Activated CD4-positive, alpha-beta memory T cell treated with anti-CD3 and anti-CD28 coated beads for 36 hours (primary cell): ENCODE results near the gene ZP1. TPM values are rescaled to one million over a fixed set of nuclear protein-coding genes. Genes with fewer than 3 reads are reported as not detected.

Experiments
- CTCF ChIA-PET: fragments of 350-600 bp; sonication (Branson Sonifier 250); formaldehyde crosslinking; loops from one replicate; lab custom pipeline; 2021; ENCODE audit warnings: antibody characterized with exemption, inconsistent platforms; lab: Charles Lee
- POLR2A ChIA-PET: fragments of 350-600 bp; sonication (Branson Sonifier 250); formaldehyde crosslinking; loops from one replicate; lab custom pipeline; 2021; ENCODE audit warnings: antibody characterized with exemption; lab: Charles Lee
- DNase-seq: peaks from one replicate; pipeline ENCODE4 v3.0.0-alpha.2; 2020
- H3K27ac Mint-ChIP-seq: one replicate; pipeline ENCODE4 v1.8.0; 2021; ENCODE audit warnings: mixed read lengths
- H3K27me3 Mint-ChIP-seq: one replicate; pipeline ENCODE4 v1.8.0; 2021; ENCODE audit warnings: mixed read lengths
- H3K36me3 Mint-ChIP-seq: one replicate; pipeline ENCODE4 v1.8.0; 2021; ENCODE audit warnings: mixed read lengths
- H3K4me1 Mint-ChIP-seq: one replicate; pipeline ENCODE4 v1.8.0; 2021; ENCODE audit warnings: low read depth, mixed read lengths
- H3K4me3 Mint-ChIP-seq: one replicate; pipeline ENCODE4 v1.8.0; 2021; ENCODE audit warnings: mild to moderate bottlenecking, mixed read lengths
- H3K9me3 Mint-ChIP-seq: one replicate; pipeline ENCODE4 v1.8.0; 2021; ENCODE audit warnings: mixed read lengths
- intact Hi-C: fragments of 100-400 bp; cut with micrococcal nuclease; formaldehyde crosslinking; loops from one replicate; pipeline ENCODE4 v1.15.1; 2023
- total RNA-seq, 2 experiments: library from RNA; stranded (reverse); gene quantifications; one replicate each; pipeline ENCODE4 v1.2.3, GENCODE V29; 2021

ZP1 gene
- total RNA-seq, 2 experiments from 2014 or later: not detected

- Mint-ChIP-seq H3K9me3 (no peaks in the 10 kb centered on the region), H3K4me3 (peak overlapping the region; percentile 88), H3K4me1 (peaks cover 36% of the 10 kb centered on the region), H3K27me3 (no peaks in the 10 kb centered on the region), H3K27ac (no peak overlapping the region), H3K36me3 (peaks cover 26% of the 10 kb centered on the region)
- intact Hi-C loops: loop anchor here (10.0 kb wide), 1 partner anchor 319 kb away; the partner anchor contains the start of gene VPS37C
- DNase-seq: no peak
- CTCF ChIA-PET: interaction anchor here (5.7 kb wide), 1 partner anchor 14 kb away, joined by 39 read pairs; no protein-coding TSS in a partner anchor
- POLR2A ChIA-PET: no interaction called here
These were observed 22.0 kb upstream of the ZP1 start for GRCh38 chr11:60845338-60845737.

DNA sequence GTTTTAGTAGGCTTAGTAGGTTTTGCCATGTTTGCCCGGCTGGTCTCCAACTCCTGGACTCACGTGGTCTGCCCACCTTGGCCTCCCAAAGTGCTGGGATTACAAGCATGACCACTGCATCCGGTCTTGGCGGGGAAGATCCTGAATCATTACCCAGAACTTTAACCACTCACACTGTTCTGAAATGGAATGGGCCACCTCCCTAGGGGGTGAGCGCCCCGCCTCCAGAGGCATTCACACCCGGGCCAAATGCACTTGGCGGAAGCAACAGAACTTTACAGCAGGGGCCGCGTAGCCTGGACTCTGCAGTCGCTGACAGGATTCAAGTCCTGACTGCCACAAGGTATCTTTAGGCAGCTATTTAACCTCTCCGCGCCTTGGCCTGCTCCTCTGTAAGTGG is 20.1 kb upstream of the ZP1 start:
- Mint-ChIP-seq H3K9me3 (no peaks in the 10 kb centered on the region), H3K36me3 (peaks cover 43% of the 10 kb centered on the region), H3K4me1 (peaks cover 26% of the 10 kb centered on the region), H3K4me3 (no peak overlapping the region), H3K27me3 (no peaks in the 10 kb centered on the region), H3K27ac (no peak overlapping the region)
- DNase-seq: no peak
- POLR2A ChIA-PET: no interaction called here
- intact Hi-C loops: loop anchor here (10.0 kb wide), 1 partner anchor 318 kb away; the partner anchor contains the start of gene VPS37C
- CTCF ChIA-PET: interaction anchor here (0.8 kb wide), 1 partner anchor 57 kb away, joined by 3 read pairs; no protein-coding TSS in a partner anchor

DNA sequence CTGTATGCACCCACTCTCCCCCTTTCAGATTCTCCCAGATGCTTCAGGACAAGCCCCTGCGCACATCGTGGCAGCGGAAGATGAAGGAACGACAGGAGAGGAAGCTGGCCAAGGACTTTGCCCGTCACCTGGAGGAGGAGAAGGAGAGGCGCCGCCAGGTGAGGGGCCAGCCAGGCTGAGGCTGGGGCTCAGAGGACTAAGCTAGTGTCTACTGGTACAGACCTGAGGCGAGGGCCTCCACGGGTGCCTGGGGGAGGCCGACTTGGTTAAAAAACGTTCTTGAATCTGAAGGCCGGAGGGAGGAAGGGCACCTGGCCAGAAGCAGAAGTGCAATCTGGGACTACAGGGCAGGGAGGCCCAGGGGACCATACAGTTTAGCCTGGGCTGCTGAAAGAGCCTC is 19.4 kb upstream of the ZP1 start:
- ChIA-PET POLR2A (no interaction called here), CTCF (no interaction called here)
- Mint-ChIP-seq H3K4me3 (no peak overlapping the region), H3K4me1 (peaks cover 26% of the 10 kb centered on the region), H3K27ac (no peak overlapping the region), H3K9me3 (no peaks in the 10 kb centered on the region), H3K36me3 (peaks cover 43% of the 10 kb centered on the region), H3K27me3 (no peaks in the 10 kb centered on the region)
- intact Hi-C loops: loop anchor here (10.0 kb wide), 1 partner anchor 317 kb away; the partner anchor contains the start of gene VPS37C
- DNase-seq: no peak

GRCh38 chr11:60848714-60849151 is 18.6 kb upstream of the ZP1 start:
- intact Hi-C loops: loop anchor here (10.0 kb wide), 1 partner anchor 316 kb away; the partner anchor contains the start of gene VPS37C
- ChIA-PET CTCF (no interaction called here), POLR2A (no interaction called here)
- Mint-ChIP-seq H3K9me3 (no peaks in the 10 kb centered on the region), H3K4me1 (peaks cover 21% of the 10 kb centered on the region), H3K4me3 (no peak overlapping the region), H3K36me3 (peaks cover 44% of the 10 kb centered on the region), H3K27me3 (no peaks in the 10 kb centered on the region), H3K27ac (no peak overlapping the region)
- no peak for DNase-seq

DNA sequence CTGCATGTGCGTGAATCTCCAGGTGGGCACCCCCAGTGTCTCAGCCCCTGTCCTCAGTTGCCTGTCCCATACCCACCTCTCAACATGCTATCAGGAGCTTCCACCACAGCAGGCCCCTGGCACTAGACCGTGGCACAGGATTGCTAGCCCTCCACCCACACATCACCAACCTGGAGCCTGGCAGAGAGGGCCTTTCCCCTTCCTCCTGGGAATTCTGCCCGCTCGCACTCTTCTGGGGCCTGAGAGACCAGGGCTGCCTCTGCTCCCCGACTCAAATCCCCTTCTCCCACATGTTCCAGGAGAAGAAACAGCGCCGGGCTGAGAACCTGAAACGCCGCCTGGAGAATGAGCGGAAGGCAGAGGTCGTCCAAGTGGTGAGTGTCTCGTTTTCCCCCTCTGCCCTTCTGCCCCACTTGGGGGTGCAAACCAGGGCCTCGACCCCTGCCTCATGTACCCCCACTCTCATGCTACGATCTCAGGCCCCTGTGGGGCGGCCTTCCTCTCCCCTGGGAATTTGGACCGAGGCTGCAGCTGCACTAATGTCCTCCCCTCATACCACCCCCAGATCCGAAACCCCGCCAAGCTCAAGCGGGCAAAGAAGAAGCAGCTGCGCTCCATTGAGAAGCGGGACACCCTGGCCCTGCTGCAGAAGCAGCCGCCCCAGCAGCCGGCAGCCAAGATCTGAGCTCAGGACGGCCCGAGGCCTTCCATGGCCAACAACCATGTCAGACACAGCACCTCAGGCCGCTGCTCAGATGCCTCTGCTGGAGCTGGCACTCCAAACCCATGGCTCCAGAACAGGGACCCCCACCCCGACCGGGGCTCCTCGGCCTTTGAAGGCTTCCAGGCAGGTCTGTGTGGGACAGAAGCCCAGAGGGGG is 17.5 kb upstream of the ZP1 start:
- intact Hi-C loops: loop anchor here (10.0 kb wide), 1 partner anchor 315 kb away; the partner anchor contains the start of gene VPS37C
- ChIA-PET CTCF (interaction anchor here (0.8 to 1.6 kb wide), 3 partner anchors 12 to 266 kb away, joined by 3 read pairs; no protein-coding TSS in a partner anchor), POLR2A (interaction anchor here (0.5 kb wide), 1 partner anchor 41 kb away, joined by 3 read pairs; no protein-coding TSS in a partner anchor)
- Mint-ChIP-seq H3K9me3 (no peaks in the 10 kb centered on the region), H3K27ac (no peak overlapping the region), H3K36me3 (peaks cover 43% of the 10 kb centered on the region), H3K4me3 (no peak overlapping the region), H3K4me1 (peaks cover 10% of the 10 kb centered on the region), H3K27me3 (no peaks in the 10 kb centered on the region)
- no peak for DNase-seq

GRCh38 chr11:60851327-60852104 is 15.8 kb upstream of the ZP1 start:
- no peaks in the 10 kb centered on the region for H3K9me3 Mint-ChIP-seq
- CTCF ChIA-PET: interaction anchor here (1.0 to 1.6 kb wide), 2 partner anchors 14 to 264 kb away, joined by 3 read pairs; no protein-coding TSS in a partner anchor
- H3K36me3 Mint-ChIP-seq: peaks cover 39% of the 10 kb centered on the region
- intact Hi-C loops: no loop called here
- no peaks in the 10 kb centered on the region for H3K27me3 Mint-ChIP-seq
- POLR2A ChIA-PET: no interaction called here
- H3K4me1 Mint-ChIP-seq: no peaks in the 10 kb centered on the region
- DNase-seq: no peak
- H3K27ac Mint-ChIP-seq: no peak overlapping the region
- no peak overlapping the region for H3K4me3 Mint-ChIP-seq

GRCh38 chr11:60852117-60852981 is 15.0 kb upstream of the ZP1 start:
- ChIA-PET CTCF (no interaction called here), POLR2A (no interaction called here)
- peaks cover 35% of the 10 kb centered on the region for H3K36me3 Mint-ChIP-seq
- no peak overlapping the region for H3K27ac Mint-ChIP-seq
- no peaks in the 10 kb centered on the region for H3K27me3 Mint-ChIP-seq
- no peaks in the 10 kb centered on the region for H3K4me1 Mint-ChIP-seq
- H3K9me3 Mint-ChIP-seq: no peaks in the 10 kb centered on the region
- no peak overlapping the region for H3K4me3 Mint-ChIP-seq
- intact Hi-C loops: no loop called here
- DNase-seq: no peak

- DNase-seq: no peak
- ChIA-PET POLR2A (no interaction called here), CTCF (interaction anchor here (0.9 to 1.1 kb wide), 2 partner anchors 21 to 23 kb away, joined by 3 read pairs; no protein-coding TSS in a partner anchor)
- H3K4me1 Mint-ChIP-seq: peaks cover 5% of the 10 kb centered on the region
- intact Hi-C loops: no loop called here
- no peak overlapping the region for H3K4me3 Mint-ChIP-seq
- no peaks in the 10 kb centered on the region for H3K27me3 Mint-ChIP-seq
- H3K36me3 Mint-ChIP-seq: peaks cover 33% of the 10 kb centered on the region
- no peak overlapping the region for H3K27ac Mint-ChIP-seq
- no peaks in the 10 kb centered on the region for H3K9me3 Mint-ChIP-seq
These were observed 14.1 kb upstream of the ZP1 start for GRCh38 chr11:60852982-60853950.

GRCh38 chr11:60854140-60854846 is 13.0 kb upstream of the ZP1 start:
- Mint-ChIP-seq H3K4me1 (peaks cover 14% of the 10 kb centered on the region), H3K36me3 (peaks cover 24% of the 10 kb centered on the region), H3K27ac (no peak overlapping the region), H3K4me3 (no peak overlapping the region), H3K9me3 (no peaks in the 10 kb centered on the region), H3K27me3 (no peaks in the 10 kb centered on the region)
- ChIA-PET POLR2A (interaction anchor here (2.2 kb wide), 1 partner anchor 10 kb away, joined by 6 read pairs; no protein-coding TSS in a partner anchor), CTCF (interaction anchor here (0.9 to 1.4 kb wide), 3 partner anchors 22 to 24 kb away, joined by 3 to 9 read pairs (median 3); no protein-coding TSS in a partner anchor)
- no peak for DNase-seq
- intact Hi-C loops: no loop called here
